Duodenal mucosa (tissue), 2 donors: ENCODE results near the gene CCNE1.

Source experiments
- H3K27ac ChIP-seq: one replicate; pipeline ENCODE4 v1.7.0; 2013; ENCODE audit warnings: low read depth, low read length
- H3K27me3 ChIP-seq, 2 donors: one replicate each; pipeline ENCODE4 v1.7.0; 2013; ENCODE audit warnings: low read length in 2 of 2, control low read depth in 1 of 2; ENCODE audit not compliant: insufficient read depth in 2 of 2, control insufficient read depth in 1 of 2
- H3K36me3 ChIP-seq, 2 donors: one replicate each; pipeline ENCODE4 v1.7.0; 2013; ENCODE audit warnings: low read length in 2 of 2, control low read depth in 1 of 2; ENCODE audit not compliant: insufficient read depth in 2 of 2, control insufficient read depth in 1 of 2
- H3K4me1 ChIP-seq, 2 donors: one replicate each; pipeline ENCODE4 v1.7.0; 2013; ENCODE audit warnings: low read length in 2 of 2, control low read depth in 1 of 2; ENCODE audit not compliant: insufficient read depth in 2 of 2, control insufficient read depth in 1 of 2
- H3K4me3 ChIP-seq, 2 donors: one replicate each; pipeline ENCODE4 v1.7.0; 2013; ENCODE audit warnings: low read length in 2 of 2, low read depth in 1 of 2
- H3K9ac ChIP-seq, 2 donors: one replicate each; pipeline ENCODE4 v1.7.0; 2013; ENCODE audit warnings: low read length in 2 of 2, low read depth in 1 of 2
- H3K9me3 ChIP-seq, 2 donors: one replicate each; pipeline ENCODE4 v1.7.0; 2013; ENCODE audit warnings: low read length in 2 of 2, control low read depth in 1 of 2; ENCODE audit not compliant: control insufficient read depth in 1 of 2

CCNE1 gene

GRCh38 chr19:29811125-29812079 lies at the start of gene CCNE1:
Gene CCNE1 (plus strand): TSS chr19:29811991. CDS start chr19:29812556, 565 bp downstream.
- Histone ChIP-seq H3K4me1 (peaks cover 4 to 8% of the 10 kb centered on the region in 2 donors), H3K36me3 (no peaks in the 10 kb centered on the region), H3K27me3 (no peaks in the 10 kb centered on the region), H3K9ac (peak within 1 kb of the TSS; percentile 20 to 71), H3K27ac (peak within 1 kb of the TSS; percentile 52), H3K9me3 (no peaks in the 10 kb centered on the region), H3K4me3 (peak within 1 kb of the TSS; percentile 70 to 74)

- H3K27ac ChIP-seq, result no peak overlapping the region
- H3K9ac ChIP-seq, result no peak overlapping the region
- no peak overlapping the region for H3K4me3 ChIP-seq
- peaks cover 0 to 6% of the 10 kb centered on the region in 2 donors for H3K4me1 ChIP-seq
- H3K27me3 ChIP-seq, result no peaks in the 10 kb centered on the region
- no peaks in the 10 kb centered on the region for H3K36me3 ChIP-seq
- no peaks in the 10 kb centered on the region for H3K9me3 ChIP-seq
Measured at GRCh38 chr19:29763196-29763595, 48.6 kb upstream of the CCNE1 start.

- Histone ChIP-seq H3K9ac (no peak overlapping the region), H3K36me3 (no peaks in the 10 kb centered on the region), H3K4me3 (no peak overlapping the region), H3K27ac (no peak overlapping the region), H3K4me1 (peaks cover 0 to 6% of the 10 kb centered on the region in 2 donors), H3K9me3 (no peaks in the 10 kb centered on the region), H3K27me3 (no peaks in the 10 kb centered on the region)
Measured at GRCh38 chr19:29764361-29764760, 47.4 kb upstream of the CCNE1 start.

GRCh38 chr19:29766100-29766499 lies 45.7 kb upstream of the CCNE1 start:
- H3K27ac ChIP-seq, result no peak overlapping the region
- no peaks in the 10 kb centered on the region for H3K4me1 ChIP-seq
- H3K9ac ChIP-seq, result no peak overlapping the region
- H3K27me3 ChIP-seq, result no peaks in the 10 kb centered on the region
- H3K36me3 ChIP-seq, result no peaks in the 10 kb centered on the region
- H3K4me3 ChIP-seq, result no peak overlapping the region
- H3K9me3 ChIP-seq, result no peaks in the 10 kb centered on the region

- Histone ChIP-seq H3K9me3 (no peaks in the 10 kb centered on the region), H3K9ac (no peak overlapping the region), H3K4me1 (no peaks in the 10 kb centered on the region), H3K27ac (no peak overlapping the region), H3K4me3 (no peak overlapping the region), H3K27me3 (no peaks in the 10 kb centered on the region), H3K36me3 (no peaks in the 10 kb centered on the region)
Measured at GRCh38 chr19:29767039-29767735, 44.6 kb upstream of the CCNE1 start.

GRCh38 chr19:29768166-29768565 lies 43.6 kb upstream of the CCNE1 start:
- H3K27ac ChIP-seq, result no peak overlapping the region
- no peaks in the 10 kb centered on the region for H3K9me3 ChIP-seq
- no peaks in the 10 kb centered on the region for H3K36me3 ChIP-seq
- H3K4me1 ChIP-seq, result no peaks in the 10 kb centered on the region
- no peak overlapping the region for H3K4me3 ChIP-seq
- H3K27me3 ChIP-seq, result no peaks in the 10 kb centered on the region
- no peak overlapping the region for H3K9ac ChIP-seq

- Histone ChIP-seq H3K27me3 (no peaks in the 10 kb centered on the region), H3K27ac (no peak overlapping the region), H3K4me1 (no peaks in the 10 kb centered on the region), H3K9me3 (no peaks in the 10 kb centered on the region), H3K4me3 (no peak overlapping the region), H3K36me3 (no peaks in the 10 kb centered on the region), H3K9ac (no peak overlapping the region)
Measured at GRCh38 chr19:29769997-29770396, 41.8 kb upstream of the CCNE1 start.

GRCh38 chr19:29770648-29771047 lies 41.1 kb upstream of the CCNE1 start:
- no peak overlapping the region for H3K4me3 ChIP-seq
- H3K4me1 ChIP-seq, result no peaks in the 10 kb centered on the region
- no peak overlapping the region for H3K27ac ChIP-seq
- no peaks in the 10 kb centered on the region for H3K36me3 ChIP-seq
- no peaks in the 10 kb centered on the region for H3K27me3 ChIP-seq
- no peaks in the 10 kb centered on the region for H3K9me3 ChIP-seq
- H3K9ac ChIP-seq, result no peak overlapping the region

- no peaks in the 10 kb centered on the region for H3K36me3 ChIP-seq
- no peaks in the 10 kb centered on the region for H3K4me1 ChIP-seq
- no peak overlapping the region for H3K9ac ChIP-seq
- H3K4me3 ChIP-seq, result no peak overlapping the region
- no peaks in the 10 kb centered on the region for H3K27me3 ChIP-seq
- H3K27ac ChIP-seq, result no peak overlapping the region
- no peaks in the 10 kb centered on the region for H3K9me3 ChIP-seq
Measured at GRCh38 chr19:29771708-29772414, 39.9 kb upstream of the CCNE1 start.

GRCh38 chr19:29772696-29773095 lies 39.1 kb upstream of the CCNE1 start:
- Histone ChIP-seq H3K4me1 (no peaks in the 10 kb centered on the region), H3K27ac (no peak overlapping the region), H3K4me3 (no peak overlapping the region), H3K36me3 (no peaks in the 10 kb centered on the region), H3K9me3 (no peaks in the 10 kb centered on the region), H3K9ac (no peak overlapping the region), H3K27me3 (no peaks in the 10 kb centered on the region)
